ENCODE results near the gene XXYLT1.

The XXYLT1 gene

DNA sequence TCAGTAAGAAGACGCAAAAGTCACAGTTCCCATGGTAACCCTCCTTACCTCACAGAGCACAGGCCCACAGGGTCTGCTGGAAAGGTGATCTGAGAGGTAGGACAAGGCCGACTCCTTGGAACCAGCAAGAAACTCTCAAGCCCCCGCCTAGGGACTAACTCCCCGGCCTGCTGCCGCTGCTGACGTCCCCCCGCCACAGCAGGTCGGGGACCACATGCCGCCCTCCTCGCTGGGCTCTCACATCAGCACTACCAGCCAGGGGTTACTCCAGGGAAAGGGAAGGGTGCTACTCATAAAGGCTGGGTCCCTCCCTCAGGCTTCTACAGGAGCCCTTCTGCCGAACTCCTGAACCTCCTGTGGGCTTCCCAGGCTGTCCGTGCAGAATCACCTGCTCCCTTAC is 94.2 kb downstream of the XXYLT1 start:
- no peak for DNase-seq (ENCODE audit: insufficient read length)
- FAIRE-seq, result no peak
- TF ChIP-seq TAF1 (IDR thresholded peaks at IDR 0.05; ENCODE audit: borderline replicate concordance, low read depth, low read length), result no peak
- TF ChIP-seq POLR2AphosphoS5 (IDR thresholded peaks at IDR 0.05; ENCODE audit: low read depth, low read length), result no peak
- no peak for TF ChIP-seq POLR2A (IDR thresholded peaks at IDR 0.05; ENCODE audit: low read depth, low read length)

GRCh38 chr3:195175476-195176337 is 95.3 kb downstream of the XXYLT1 start:
- FAIRE-seq (no peak), DNase-seq (ENCODE audit: insufficient read length) (no peak)
- TF ChIP-seq POLR2A (IDR thresholded peaks at IDR 0.05; ENCODE audit: low read depth, low read length) (no peak), POLR2AphosphoS5 (IDR thresholded peaks at IDR 0.05; ENCODE audit: low read depth, low read length) (no peak), TAF1 (IDR thresholded peaks at IDR 0.05; ENCODE audit: borderline replicate concordance, low read depth, low read length) (no peak)

- TF ChIP-seq POLR2A (IDR thresholded peaks at IDR 0.05; ENCODE audit: low read depth, low read length), result no peak
- TF ChIP-seq POLR2AphosphoS5 (IDR thresholded peaks at IDR 0.05; ENCODE audit: low read depth, low read length), result no peak
- no peak for TF ChIP-seq TAF1 (IDR thresholded peaks at IDR 0.05; ENCODE audit: borderline replicate concordance, low read depth, low read length)
- FAIRE-seq (no peak), DNase-seq (ENCODE audit: insufficient read length) (no peak)
These were observed 95.9 kb downstream of the XXYLT1 start for GRCh38 chr3:195175076-195175475.

- TF ChIP-seq POLR2A (IDR thresholded peaks at IDR 0.05; ENCODE audit: low read depth, low read length) (no peak), POLR2AphosphoS5 (IDR thresholded peaks at IDR 0.05; ENCODE audit: low read depth, low read length) (no peak), TAF1 (IDR thresholded peaks at IDR 0.05; ENCODE audit: borderline replicate concordance, low read depth, low read length) (no peak)
- peak; percentile 24 for FAIRE-seq
- DNase-seq (ENCODE audit: insufficient read length), result no peak
These were observed 97.3 kb downstream of the XXYLT1 start for GRCh38 chr3:195173657-195174056.

DNA sequence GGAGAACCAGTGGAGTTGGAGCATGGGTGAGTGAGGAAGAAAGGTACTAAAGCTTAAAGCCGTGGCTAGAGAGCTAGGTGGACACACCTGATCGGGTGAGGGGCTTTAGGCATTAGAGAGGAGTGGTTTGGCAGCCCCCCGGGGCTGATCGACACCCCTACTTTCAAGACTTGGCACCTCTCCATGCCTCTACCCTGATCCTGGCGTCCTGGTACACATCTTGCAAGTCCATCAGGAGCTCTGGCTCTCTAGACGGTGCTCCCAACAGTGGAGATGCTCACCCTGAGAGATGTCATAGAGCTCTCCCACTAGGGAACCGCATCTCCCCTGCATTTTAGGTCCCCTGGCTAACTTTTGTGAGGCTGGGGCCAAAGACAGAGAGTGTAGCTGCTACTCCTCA is 98.1 kb downstream of the XXYLT1 start:
- DNase-seq (ENCODE audit: insufficient read length), result no peak
- FAIRE-seq, result no peak
- TF ChIP-seq POLR2AphosphoS5 (IDR thresholded peaks at IDR 0.05; ENCODE audit: low read depth, low read length) (no peak), TAF1 (IDR thresholded peaks at IDR 0.05; ENCODE audit: borderline replicate concordance, low read depth, low read length) (no peak), POLR2A (IDR thresholded peaks at IDR 0.05; ENCODE audit: low read depth, low read length) (no peak)

- DNase-seq (ENCODE audit: insufficient read length) (no peak), FAIRE-seq (no peak)
- no peak for TF ChIP-seq POLR2AphosphoS5 (IDR thresholded peaks at IDR 0.05; ENCODE audit: low read depth, low read length)
- no peak for TF ChIP-seq TAF1 (IDR thresholded peaks at IDR 0.05; ENCODE audit: borderline replicate concordance, low read depth, low read length)
- TF ChIP-seq POLR2A (IDR thresholded peaks at IDR 0.05; ENCODE audit: low read depth, low read length), result no peak
These were observed 98.8 kb downstream of the XXYLT1 start for GRCh38 chr3:195172039-195172684.

GRCh38 chr3:195171093-195171873 is 99.7 kb downstream of the XXYLT1 start:
- DNase-seq (ENCODE audit: insufficient read length) (no peak), FAIRE-seq (no peak)
- TF ChIP-seq TAF1 (IDR thresholded peaks at IDR 0.05; ENCODE audit: borderline replicate concordance, low read depth, low read length) (no peak), POLR2AphosphoS5 (IDR thresholded peaks at IDR 0.05; ENCODE audit: low read depth, low read length) (no peak), POLR2A (IDR thresholded peaks at IDR 0.05; ENCODE audit: low read depth, low read length) (no peak)

- FAIRE-seq, result no peak
- TF ChIP-seq TAF1 (IDR thresholded peaks at IDR 0.05; ENCODE audit: borderline replicate concordance, low read depth, low read length) (no peak), POLR2A (IDR thresholded peaks at IDR 0.05; ENCODE audit: low read depth, low read length) (no peak), POLR2AphosphoS5 (IDR thresholded peaks at IDR 0.05; ENCODE audit: low read depth, low read length) (no peak)
- no peak for DNase-seq (ENCODE audit: insufficient read length)
These were observed 100.5 kb downstream of the XXYLT1 start for GRCh38 chr3:195170496-195170895.

DNA sequence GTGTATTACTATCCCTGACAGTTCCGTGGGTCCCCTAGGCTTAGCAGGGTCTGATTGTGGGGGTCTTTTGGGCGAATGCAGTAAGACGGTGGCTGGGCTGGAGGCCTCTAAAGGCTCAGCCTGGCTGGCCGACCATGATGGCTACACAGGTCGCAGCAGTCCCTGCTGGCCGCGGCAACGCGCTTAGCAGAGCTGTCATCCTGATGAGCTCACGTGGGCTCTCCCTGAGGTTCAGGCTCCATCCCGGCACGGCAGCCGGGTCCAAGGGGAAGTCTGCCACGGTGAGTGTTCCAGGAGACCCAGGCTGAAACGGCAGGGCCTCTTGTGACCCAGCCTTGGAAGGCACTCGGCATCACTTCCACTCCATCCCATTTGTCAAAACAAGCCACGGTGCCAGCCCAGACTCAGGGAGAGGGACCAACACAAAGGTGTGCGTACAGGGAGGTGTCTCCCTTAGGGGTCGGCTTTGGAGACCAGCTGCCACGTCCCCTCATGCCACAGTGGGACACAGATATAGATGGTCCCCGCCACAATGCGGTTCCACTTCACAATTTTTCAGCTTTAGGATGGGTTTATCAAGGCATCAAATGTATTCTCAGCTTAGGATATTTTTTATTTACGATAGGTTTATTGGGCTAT is 101.8 kb downstream of the XXYLT1 start:
- FAIRE-seq (no peak), DNase-seq (ENCODE audit: insufficient read length) (no peak)
- no peak for TF ChIP-seq TAF1 (IDR thresholded peaks at IDR 0.05; ENCODE audit: borderline replicate concordance, low read depth, low read length)
- no peak for TF ChIP-seq POLR2A (IDR thresholded peaks at IDR 0.05; ENCODE audit: low read depth, low read length)
- TF ChIP-seq POLR2AphosphoS5 (IDR thresholded peaks at IDR 0.05; ENCODE audit: low read depth, low read length), result no peak

GRCh38 chr3:195168009-195168762 is 102.8 kb downstream of the XXYLT1 start:
- FAIRE-seq (no peak), DNase-seq (ENCODE audit: insufficient read length) (no peak)
- TF ChIP-seq TAF1 (IDR thresholded peaks at IDR 0.05; ENCODE audit: borderline replicate concordance, low read depth, low read length) (no peak), POLR2A (IDR thresholded peaks at IDR 0.05; ENCODE audit: low read depth, low read length) (no peak), POLR2AphosphoS5 (IDR thresholded peaks at IDR 0.05; ENCODE audit: low read depth, low read length) (no peak)
